CD4-positive, alpha-beta memory T cell (primary cell): Measurements from ENCODE around the gene ATMIN. TPM values are rescaled to one million over a fixed set of nuclear protein-coding genes. Genes with fewer than 3 reads are reported as not detected.

Experiments used
- CTCF ChIA-PET: fragments of 350-600 bp; sonication (Branson Sonifier 250); formaldehyde crosslinking; loops from one replicate; lab custom pipeline; 2021; ENCODE audit warnings: inconsistent platforms; ENCODE audit not compliant: partially characterized antibody; lab: Charles Lee
- POLR2A ChIA-PET: fragments of 350-600 bp; sonication (Branson Sonifier 250); formaldehyde crosslinking; loops from one replicate; lab custom pipeline; 2021; ENCODE audit not compliant: partially characterized antibody; lab: Charles Lee
- DNase-seq, 5 donors: peaks; one replicate each; pipeline versions ENCODE4 v3.0.0 to v3.0.0-alpha.2; 2020 to 2022; ENCODE audit warnings: mixed read lengths in 1 of 5
- H3K27ac ChIP-seq: one replicate; pipeline ENCODE4 v1.7.0; 2013; ENCODE audit warnings: low read depth, low read length
- H3K27me3 ChIP-seq: 2 replicates; pipeline ENCODE4 v1.7.0; 2013; ENCODE audit warnings: mild to moderate bottlenecking, low read length, moderate library complexity; ENCODE audit not compliant: insufficient read depth
- H3K36me3 ChIP-seq: 2 replicates; pipeline ENCODE4 v1.7.0; 2013; ENCODE audit warnings: mild to moderate bottlenecking, low read length, moderate library complexity; ENCODE audit not compliant: insufficient read depth
- H3K4me1 ChIP-seq: 2 replicates; pipeline ENCODE4 v1.7.0; 2013; ENCODE audit warnings: mild to moderate bottlenecking, low read length, moderate library complexity; ENCODE audit not compliant: insufficient read depth
- H3K4me3 ChIP-seq, 2 donors: one replicate each; pipeline ENCODE4 v1.7.0; 2013; ENCODE audit warnings: low read length in 2 of 2, mild to moderate bottlenecking in 1 of 2
- H3K9me3 ChIP-seq, 2 donors: one replicate each; pipeline ENCODE4 v1.7.0; 2013; ENCODE audit warnings: low read length in 2 of 2, control low read depth in 1 of 2; ENCODE audit not compliant: control insufficient read depth in 1 of 2
- H3K27ac Mint-ChIP-seq, 7 donors: one replicate each; pipeline ENCODE4 v1.8.0; 2020 to 2021; ENCODE audit warnings: mixed read lengths in 7 of 7, mild to moderate bottlenecking in 6 of 7, inconsistent platforms in 3 of 7, moderate library complexity in 3 of 7
- H3K27me3 Mint-ChIP-seq, 2 donors: one replicate each; pipeline ENCODE4 v1.8.0; 2020 to 2021; ENCODE audit warnings: mixed read lengths in 2 of 2
- H3K36me3 Mint-ChIP-seq, 2 donors: one replicate each; pipeline ENCODE4 v1.8.0; 2020 to 2021; ENCODE audit warnings: mixed read lengths in 2 of 2, inconsistent platforms in 1 of 2, mild to moderate bottlenecking in 1 of 2
- H3K4me1 Mint-ChIP-seq, 4 donors: one replicate each; pipeline ENCODE4 v1.8.0; 2020 to 2021; ENCODE audit warnings: mixed read lengths in 4 of 4, mild to moderate bottlenecking in 1 of 4
- H3K4me3 Mint-ChIP-seq, 8 donors: one replicate each; pipeline ENCODE4 v1.8.0; 2020 to 2021; ENCODE audit warnings: mixed read lengths in 8 of 8, mild to moderate bottlenecking in 7 of 8, moderate library complexity in 6 of 8, inconsistent platforms in 3 of 8
- H3K9me3 Mint-ChIP-seq, 8 donors: one replicate each; pipeline ENCODE4 v1.8.0; 2020 to 2021; ENCODE audit warnings: mixed read lengths in 8 of 8, mild to moderate bottlenecking in 5 of 8, inconsistent platforms in 3 of 8, moderate library complexity in 1 of 8
- intact Hi-C: fragments of 100-400 bp; cut with micrococcal nuclease; formaldehyde crosslinking; loops from one replicate; pipeline ENCODE4 v1.15.1; 2023
- polyA plus RNA-seq, 2 donors: library from polyadenylated mRNA; unstranded; fragments of 300-500 nt; fragmentation: Illumina TruSeq; gene quantifications; one replicate each; pipeline ENCODE4 v1.2.3, GENCODE V29; 2021
- total RNA-seq, 2 experiments: library from RNA; stranded (reverse); gene quantifications; one replicate each; pipeline ENCODE4 v1.2.3, GENCODE V29; 2021

The ATMIN gene
- total and polyA plus RNA-seq, 4 experiments from 2014 or later, result 26.1 to 46.3 (median 42.3) TPM

DNA sequence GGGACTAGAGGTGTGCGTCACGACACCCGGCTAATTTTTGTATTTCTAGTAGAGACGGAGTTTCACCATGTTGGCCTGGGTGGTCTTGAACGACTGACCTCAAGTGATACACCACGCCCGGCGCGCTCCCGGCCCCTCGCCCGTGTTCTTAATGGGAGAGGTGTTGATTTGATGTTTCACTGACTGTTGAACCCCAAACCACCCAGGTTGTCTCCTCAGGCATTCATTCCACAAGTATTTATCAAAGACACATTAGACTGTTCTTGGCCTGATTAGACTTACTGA, 27.2 kb upstream of the ATMIN start:
- Histone ChIP-seq H3K27ac (peak overlapping the region; percentile 95), H3K36me3 (no peaks in the 10 kb centered on the region), H3K4me3 (peak overlapping the region; percentile 85 to 86), H3K27me3 (no peaks in the 10 kb centered on the region), H3K9me3 (no peaks in the 10 kb centered on the region), H3K4me1 (peaks cover 34% of the 10 kb centered on the region)
- peak in 1 of 5 donors; percentile 39 for DNase-seq
- intact Hi-C loops, result loop anchor here (5.0 to 10.0 kb wide), 3 partner anchors 204 to 1724 kb away; partner anchors contain the start of gene CDYL2
- H3K27ac Mint-ChIP-seq, result peak overlapping the region; percentile 97 to 100 (median 100)
- H3K36me3 Mint-ChIP-seq, result peaks cover 3 to 15% of the 10 kb centered on the region in 2 donors
- peaks cover 0 to 10% (median 0%) of the 10 kb centered on the region in 8 donors for H3K9me3 Mint-ChIP-seq
- ChIA-PET CTCF (interaction anchor here (5.0 kb wide), 1 partner anchor 26 kb away, joined by 41 read pairs; the partner anchor contains the start of gene ATMIN), POLR2A (interaction anchor here (0.6 to 3.4 kb wide), 3 partner anchors 11 to 69 kb away, joined by 3 to 27 read pairs (median 19); partner anchors contain the start of gene C16orf46)
- H3K4me1 Mint-ChIP-seq, result peaks cover 21 to 39% (median 31%) of the 10 kb centered on the region in 4 donors
- H3K4me3 Mint-ChIP-seq, result peak overlapping the region; percentile 93 to 99 (median 94)
- no peaks in the 10 kb centered on the region for H3K27me3 Mint-ChIP-seq

DNA sequence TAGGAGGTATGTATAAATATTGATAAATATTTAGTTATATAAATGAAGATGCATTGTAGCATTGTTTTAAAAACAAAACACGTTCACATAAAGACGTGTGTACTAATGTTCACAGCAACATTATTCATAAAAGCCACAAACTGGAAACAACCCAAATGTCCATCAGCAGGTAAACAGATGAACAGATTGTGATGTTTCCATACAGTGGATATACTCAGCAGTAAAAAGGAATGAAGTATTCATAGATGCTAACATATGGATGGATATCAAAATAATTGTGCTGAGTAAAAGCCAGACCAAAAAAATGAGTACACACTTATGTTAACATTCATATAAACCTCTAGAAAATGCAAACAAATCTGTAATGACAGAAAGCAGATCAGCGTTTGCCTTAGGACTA, 22.7 kb upstream of the ATMIN start:
- H3K27me3 Mint-ChIP-seq, result no peaks in the 10 kb centered on the region

DNA sequence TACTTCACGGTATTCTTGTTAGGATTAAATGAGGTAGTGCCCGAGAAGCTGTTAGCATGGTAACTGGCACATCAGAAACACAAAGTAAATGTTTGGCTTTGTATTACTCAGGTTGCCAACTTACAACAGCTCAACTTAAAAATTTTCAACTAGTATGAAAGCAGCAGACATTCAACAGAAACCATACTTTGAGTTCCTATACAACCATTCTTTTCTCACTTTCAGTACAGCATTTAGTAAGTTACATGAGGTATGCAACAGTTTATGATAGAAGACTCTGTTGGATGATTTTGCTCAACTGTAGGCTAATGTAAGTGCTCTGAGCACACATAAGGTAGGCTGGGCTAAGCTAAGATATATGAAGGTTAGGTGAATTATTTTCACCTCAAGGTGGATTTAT, 21.0 kb upstream of the ATMIN start:
- Histone ChIP-seq H3K4me1 (no peaks in the 10 kb centered on the region), H3K9me3 (no peaks in the 10 kb centered on the region), H3K36me3 (peaks cover 4% of the 10 kb centered on the region), H3K27ac (no peak overlapping the region), H3K27me3 (no peaks in the 10 kb centered on the region), H3K4me3 (no peak overlapping the region)
- Mint-ChIP-seq H3K27me3 (no peaks in the 10 kb centered on the region), H3K4me1 (peaks cover 3 to 4% (median 4%) of the 10 kb centered on the region in 4 donors), H3K36me3 (peaks cover 9 to 10% of the 10 kb centered on the region in 2 donors), H3K9me3 (peaks cover 0 to 1% (median 0%) of the 10 kb centered on the region in 8 donors), H3K4me3 (no peak overlapping the region), H3K27ac (peak overlapping the region in 1 of 7 donors; percentile 57)
- ChIA-PET CTCF (interaction anchor here (0.8 to 2.1 kb wide), 2 partner anchors 11 to 21 kb away, joined by 3 to 13 read pairs; partner anchors contain the start of gene ATMIN), POLR2A (interaction anchor here (1.6 kb wide), 1 partner anchor 22 kb away, joined by 4 read pairs; no protein-coding TSS in a partner anchor)
- DNase-seq, result no peak
- intact Hi-C loops, result no loop called here

More for the DNA sequence above, 22.7 kb upstream of the ATMIN start:
- Mint-ChIP-seq H3K4me3 (no peak overlapping the region), H3K27ac (peak overlapping the region in 1 of 7 donors; percentile 60), H3K36me3 (peaks cover 6 to 10% of the 10 kb centered on the region in 2 donors), H3K9me3 (peaks cover 0 to 1% (median 0%) of the 10 kb centered on the region in 8 donors), H3K4me1 (peaks cover 4 to 12% (median 7%) of the 10 kb centered on the region in 4 donors)
- intact Hi-C loops, result no loop called here
- H3K27me3 ChIP-seq, result no peaks in the 10 kb centered on the region
- peaks cover 6% of the 10 kb centered on the region for H3K4me1 ChIP-seq
- ChIA-PET POLR2A (no interaction called here), CTCF (no interaction called here)
- H3K36me3 ChIP-seq, result no peaks in the 10 kb centered on the region
- H3K27ac ChIP-seq, result no peak overlapping the region
- no peaks in the 10 kb centered on the region for H3K9me3 ChIP-seq
- H3K4me3 ChIP-seq, result no peak overlapping the region
- DNase-seq, result no peak

DNA sequence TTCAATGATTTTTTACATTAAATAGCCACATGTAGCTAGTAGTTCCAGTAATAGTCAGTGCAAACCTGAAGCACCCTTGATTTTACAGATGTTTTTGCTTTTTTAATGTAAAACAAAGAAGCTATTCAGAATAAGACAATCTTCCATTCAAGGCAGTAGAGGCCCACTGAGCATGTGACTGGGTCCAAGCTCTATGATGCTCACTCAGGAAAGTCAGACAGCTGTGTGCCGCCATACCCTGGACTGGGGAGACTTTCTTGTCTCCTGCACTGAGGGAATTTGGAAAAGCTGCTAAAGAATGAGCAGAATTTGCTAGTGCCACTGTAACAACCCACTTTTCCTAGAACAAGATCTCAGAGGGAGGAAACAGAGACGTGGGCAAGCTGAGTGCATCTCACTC, 17.1 kb upstream of the ATMIN start:
- no peak overlapping the region for H3K27ac ChIP-seq
- ChIA-PET CTCF (interaction anchor here (0.8 to 4.9 kb wide), 6 partner anchors 11 to 17 kb away, joined by 3 to 26 read pairs (median 4); partner anchors contain the start of genes CENPN and CMC2), POLR2A (interaction anchor here (1.2 to 1.3 kb wide), 2 partner anchors 11 to 17 kb away, joined by 3 to 5 read pairs; partner anchors contain the start of genes ATMIN, CENPN and CMC2)
- peaks cover 8% of the 10 kb centered on the region for H3K36me3 ChIP-seq
- intact Hi-C loops, result no loop called here
- Mint-ChIP-seq H3K9me3 (no peaks in the 10 kb centered on the region), H3K4me1 (peaks cover 2 to 4% (median 4%) of the 10 kb centered on the region in 4 donors), H3K4me3 (peak overlapping the region in 1 of 8 donors; percentile 10), H3K36me3 (peaks cover 12 to 20% of the 10 kb centered on the region in 2 donors), H3K27me3 (no peaks in the 10 kb centered on the region), H3K27ac (no peak overlapping the region)
- DNase-seq, result no peak
- no peaks in the 10 kb centered on the region for H3K9me3 ChIP-seq
- no peak overlapping the region for H3K4me3 ChIP-seq
- no peaks in the 10 kb centered on the region for H3K4me1 ChIP-seq
- no peaks in the 10 kb centered on the region for H3K27me3 ChIP-seq

DNA sequence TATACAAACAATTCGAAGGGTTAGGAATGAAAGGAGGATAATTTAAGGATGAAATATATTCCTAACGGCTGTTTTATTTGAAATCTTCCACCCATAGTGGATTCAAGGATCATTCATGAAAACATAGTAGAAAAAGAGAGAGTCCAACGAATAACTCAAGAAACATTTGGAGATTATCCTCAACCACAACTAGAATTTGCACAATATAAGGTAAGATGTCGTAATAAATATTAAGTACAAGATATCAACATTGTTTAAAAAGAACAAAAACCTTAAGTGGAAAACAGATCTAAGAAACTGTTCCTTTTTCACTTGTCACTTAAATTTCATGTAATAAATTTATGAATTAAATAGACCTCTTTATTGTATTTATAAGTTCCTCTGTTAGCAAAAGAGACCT, 9.2 kb upstream of the ATMIN start:
- no peaks in the 10 kb centered on the region for H3K9me3 ChIP-seq
- CTCF ChIA-PET, result interaction anchor here (1.0 kb wide), 1 partner anchor 9 kb away, joined by 3 read pairs; the partner anchor contains the start of gene ATMIN
- DNase-seq, result no peak
- Mint-ChIP-seq H3K9me3 (no peaks in the 10 kb centered on the region), H3K27ac (no peak overlapping the region), H3K4me1 (no peaks in the 10 kb centered on the region), H3K27me3 (no peaks in the 10 kb centered on the region), H3K36me3 (peaks cover 7 to 12% of the 10 kb centered on the region in 2 donors), H3K4me3 (no peak overlapping the region)
- no peaks in the 10 kb centered on the region for H3K27me3 ChIP-seq
- no peaks in the 10 kb centered on the region for H3K4me1 ChIP-seq
- no peak overlapping the region for H3K4me3 ChIP-seq
- H3K36me3 ChIP-seq, result peaks cover 1% of the 10 kb centered on the region
- no peak overlapping the region for H3K27ac ChIP-seq
- intact Hi-C loops, result no loop called here
- POLR2A ChIA-PET, result no interaction called here

DNA sequence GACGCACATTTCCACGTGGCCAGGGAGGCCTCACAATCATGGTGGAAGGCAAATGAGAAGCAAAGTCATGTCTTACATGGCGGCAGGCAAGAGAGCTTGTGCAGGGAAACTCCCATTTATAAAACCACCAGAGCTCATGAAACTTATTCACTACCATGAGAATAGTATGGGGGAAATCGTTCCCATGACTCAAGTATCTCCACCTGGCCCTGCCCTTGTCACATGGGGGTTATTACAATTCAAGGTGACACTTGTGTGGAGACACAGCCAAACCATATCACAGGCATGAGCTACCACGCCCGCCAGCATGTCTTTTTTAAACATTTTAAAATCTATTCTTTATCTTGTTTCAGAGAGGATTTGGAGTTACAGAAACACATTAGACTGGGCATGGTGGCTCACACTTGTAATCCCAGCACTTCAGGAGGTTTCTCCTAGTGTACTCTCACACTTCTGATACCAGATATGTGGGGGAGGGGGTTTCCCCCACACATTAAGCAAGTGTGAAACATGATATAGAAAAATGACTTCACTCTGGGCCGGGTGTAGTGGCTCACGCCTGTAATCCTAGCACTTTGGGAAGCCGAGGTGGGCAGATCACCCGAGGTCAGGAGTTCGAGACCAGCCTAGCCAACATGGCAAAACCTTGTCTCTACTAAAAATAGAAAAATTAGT, 5.6 kb upstream of the ATMIN start:
- Histone ChIP-seq H3K27me3 (no peaks in the 10 kb centered on the region), H3K27ac (no peak overlapping the region), H3K4me1 (no peaks in the 10 kb centered on the region), H3K4me3 (no peak overlapping the region), H3K36me3 (no peaks in the 10 kb centered on the region), H3K9me3 (no peaks in the 10 kb centered on the region)
- CTCF ChIA-PET, result interaction anchor here (1.6 kb wide), 1 partner anchor 19 kb away, joined by 4 read pairs; no protein-coding TSS in a partner anchor
- no peak overlapping the region for H3K4me3 Mint-ChIP-seq
- DNase-seq, result no peak
- H3K27me3 Mint-ChIP-seq, result no peaks in the 10 kb centered on the region
- no peak overlapping the region for H3K27ac Mint-ChIP-seq
- H3K9me3 Mint-ChIP-seq, result no peaks in the 10 kb centered on the region
- POLR2A ChIA-PET, result interaction anchor here (0.9 kb wide), 1 partner anchor 26 kb away, joined by 4 read pairs; no protein-coding TSS in a partner anchor
- peaks cover 0 to 5% (median 0%) of the 10 kb centered on the region in 4 donors for H3K4me1 Mint-ChIP-seq
- peaks cover 0 to 10% of the 10 kb centered on the region in 2 donors for H3K36me3 Mint-ChIP-seq
- intact Hi-C loops, result no loop called here
